WTC11 (cell line): Measurements from ENCODE around the gene ST6GALNAC3. TPM values are rescaled to one million over a fixed set of nuclear protein-coding genes. Genes with fewer than 3 reads are reported as not detected.

Source experiments
- ATAC-seq: fragments of 200-7000 bp; cut with Tn5 transposase; 2 replicates; pipeline ENCODE4 v1.10.0; 2021; ENCODE audit warnings: mild to moderate bottlenecking, moderate library complexity
- CTCF ChIA-PET: fragments of 300-600 bp; sonication (Branson Sonifier 250); formaldehyde crosslinking; loops from one replicate; lab custom pipeline; 2021; ENCODE audit warnings: antibody characterized with exemption; lab: Charles Lee
- POLR2A ChIA-PET: fragments of 350-600 bp; sonication (Branson Sonifier 250); formaldehyde crosslinking; loops from one replicate; lab custom pipeline; 2021; ENCODE audit warnings: antibody characterized with exemption; lab: Charles Lee
- DNase-seq: peaks from one replicate; pipeline ENCODE4 v3.0.0; 2021; ENCODE audit warnings: low spot score
- H3K27ac Mint-ChIP-seq: 2 replicates; pipeline ENCODE4 v1.8.0; 2021; ENCODE audit warnings: mixed read lengths
- H3K27me3 Mint-ChIP-seq: 2 replicates; pipeline ENCODE4 v1.8.0; 2021; ENCODE audit warnings: low read depth, mild to moderate bottlenecking, moderate library complexity, mixed read lengths
- H3K36me3 Mint-ChIP-seq: 2 replicates; pipeline ENCODE4 v1.8.0; 2021; ENCODE audit warnings: mixed read lengths
- H3K4me1 Mint-ChIP-seq: 2 replicates; pipeline ENCODE4 v1.8.0; 2022; ENCODE audit warnings: mixed read lengths
- H3K4me3 Mint-ChIP-seq: 2 replicates; pipeline ENCODE4 v1.8.0; 2021; ENCODE audit warnings: mild to moderate bottlenecking, moderate library complexity, mixed read lengths
- H3K9me3 Mint-ChIP-seq: 2 replicates; pipeline ENCODE4 v1.8.0; 2021; ENCODE audit warnings: mixed read lengths
- AFF4 ChIP-seq: sonication (generic); formaldehyde crosslinking; IDR thresholded peaks from 2 replicates; pipeline ENCODE4 v1.8.1; 2023; ENCODE audit warnings: mild to moderate bottlenecking, missing genetic modification reagents, borderline replicate concordance
- CDX4 ChIP-seq: fragments of 250-450 bp; sonication (Bioruptor Pico); IDR thresholded peaks from 2 replicates; pipeline ENCODE4 v1.9.0; 2021; ENCODE audit warnings: moderate library complexity, mild to moderate bottlenecking, inconsistent platforms, borderline replicate concordance
- CREB1 ChIP-seq: sonication (generic); formaldehyde crosslinking; IDR thresholded peaks from 2 replicates; pipeline ENCODE4 v1.8.0; 2023; ENCODE audit warnings: mild to moderate bottlenecking, missing genetic modification reagents
- E2F1 ChIP-seq: sonication (generic); formaldehyde crosslinking; IDR thresholded peaks from 2 replicates; pipeline ENCODE4 v1.8.0; 2022; ENCODE audit warnings: mild to moderate bottlenecking, missing genetic modification reagents
- ELF4 ChIP-seq: sonication (generic); formaldehyde crosslinking; IDR thresholded peaks from 2 replicates; pipeline ENCODE4 v1.8.1; 2022; ENCODE audit warnings: low read depth, mild to moderate bottlenecking, moderate library complexity, missing genetic modification reagents
- FOXP1 ChIP-seq: sonication (generic); formaldehyde crosslinking; IDR thresholded peaks from 2 replicates; pipeline ENCODE4 v1.8.0; 2022; ENCODE audit warnings: missing genetic modification reagents, mild to moderate bottlenecking, moderate library complexity, borderline replicate concordance
- IRF1 ChIP-seq: sonication (generic); formaldehyde crosslinking; IDR thresholded peaks from 2 replicates; pipeline ENCODE4 v1.8.0; 2023; ENCODE audit warnings: missing genetic modification reagents
- JUN ChIP-seq: sonication (generic); formaldehyde crosslinking; IDR thresholded peaks from 2 replicates; pipeline ENCODE4 v1.8.0; 2023; ENCODE audit warnings: mild to moderate bottlenecking, missing genetic modification reagents
- MYBL2 ChIP-seq: sonication (generic); formaldehyde crosslinking; IDR thresholded peaks from 2 replicates; pipeline ENCODE4 v1.8.1; 2023; ENCODE audit warnings: mild to moderate bottlenecking, moderate library complexity, missing genetic modification reagents
- NFE2L1 ChIP-seq: sonication (generic); formaldehyde crosslinking; IDR thresholded peaks from 2 replicates; pipeline ENCODE4 v1.8.1; 2023; ENCODE audit warnings: missing genetic modification reagents
- NFYB ChIP-seq: sonication (generic); formaldehyde crosslinking; conservative IDR thresholded peaks from 2 replicates; pipeline ENCODE4 v1.8.0; 2022; ENCODE audit warnings: low read depth, missing genetic modification reagents
- PRDM15 ChIP-seq: sonication (generic); formaldehyde crosslinking; IDR thresholded peaks from 2 replicates; pipeline ENCODE4 v1.8.0; 2022; ENCODE audit warnings: missing genetic modification reagents
- PRRX2 ChIP-seq: fragments of 250-450 bp; sonication (Bioruptor Pico); IDR thresholded peaks from 2 replicates; pipeline ENCODE4 v1.8.0; 2021; ENCODE audit warnings: mild to moderate bottlenecking
- ZMAT4 ChIP-seq: fragments of 250-450 bp; sonication (Bioruptor Pico); IDR thresholded peaks from 2 replicates; pipeline ENCODE4 v1.9.0; 2021; ENCODE audit warnings: mild to moderate bottlenecking
- ZNF121 ChIP-seq: sonication (generic); formaldehyde crosslinking; IDR thresholded peaks from 2 replicates; pipeline ENCODE4 v1.8.0; 2023; ENCODE audit warnings: missing genetic modification reagents
- ZSCAN18 ChIP-seq: fragments of 250-450 bp; sonication (Bioruptor Pico); IDR thresholded peaks from 2 replicates; pipeline ENCODE4 v2.1.2; 2022; ENCODE audit warnings: mild to moderate bottlenecking, moderate library complexity
- total RNA-seq: library from RNA; stranded (reverse); gene quantifications from 3 replicates; pipeline ENCODE4 v1.2.3, GENCODE V29; 2021

Gene ST6GALNAC3
- total RNA-seq, 1 experiment from 2014 or later = 11.9 TPM

GRCh38 chr1:76418531-76418930 lies 344.0 kb downstream of the ST6GALNAC3 start:
- CTCF ChIA-PET = no interaction called here
- H3K36me3 Mint-ChIP-seq = no peaks in the 10 kb centered on the region
- H3K27ac Mint-ChIP-seq = no peak overlapping the region
- ATAC-seq (no peak), DNase-seq (no peak)
- POLR2A ChIA-PET = no interaction called here
- H3K27me3 Mint-ChIP-seq = no peaks in the 10 kb centered on the region
- H3K4me1 Mint-ChIP-seq = peaks cover 3% of the 10 kb centered on the region; the same call in 1 of the 2 replicates
- TF ChIP-seq PRDM15 (CRISPR knock-in tag) (no peak), FOXP1 (no peak), NFYB (CRISPR knock-in tag) (no peak), ZNF121 (CRISPR knock-in tag) (no peak), JUN (CRISPR knock-in tag) (no peak), CREB1 (no peak), PRRX2 (no peak), NFE2L1 (CRISPR knock-in tag) (no peak)
- no peaks in the 10 kb centered on the region for H3K9me3 Mint-ChIP-seq
- no peak overlapping the region for H3K4me3 Mint-ChIP-seq

GRCh38 chr1:76419603-76420002 lies 345.1 kb downstream of the ST6GALNAC3 start:
- Mint-ChIP-seq H3K36me3 (no peaks in the 10 kb centered on the region), H3K9me3 (no peaks in the 10 kb centered on the region), H3K27me3 (no peaks in the 10 kb centered on the region)
- CTCF ChIA-PET = no interaction called here
- POLR2A ChIA-PET = interaction anchor here (0.7 kb wide), 1 partner anchor 525 kb away, joined by 6 read pairs; no protein-coding TSS in a partner anchor
- no peak for TF ChIP-seq IRF1 (CRISPR knock-in tag)
- TF ChIP-seq CDX4 (CRISPR knock-in tag) = no peak
- TF ChIP-seq, all 79 proteins: peak for 0
- Mint-ChIP-seq H3K4me3 (no peak overlapping the region), H3K4me1 (peaks cover 5% of the 10 kb centered on the region), H3K27ac (no peak overlapping the region)
- DNase-seq (no peak), ATAC-seq (no peak)

- H3K4me1 Mint-ChIP-seq = peaks cover 10% of the 10 kb centered on the region
- no peaks in the 10 kb centered on the region for H3K9me3 Mint-ChIP-seq
- ATAC-seq (no peak), DNase-seq (no peak)
- no peaks in the 10 kb centered on the region for H3K36me3 Mint-ChIP-seq
- ChIA-PET POLR2A (no interaction called here), CTCF (no interaction called here)
- no peak overlapping the region for H3K4me3 Mint-ChIP-seq
- TF ChIP-seq MYBL2 (CRISPR knock-in tag) (no peak), ELF4 (CRISPR knock-in tag) (no peak), ZSCAN18 (CRISPR knock-in tag) (no peak), E2F1 (no peak), AFF4 (no peak), ZMAT4 (CRISPR knock-in tag) (no peak)
- H3K27me3 Mint-ChIP-seq = no peaks in the 10 kb centered on the region
- no peak overlapping the region for H3K27ac Mint-ChIP-seq
Observed at GRCh38 chr1:76425201-76426145, 350.9 kb downstream of the ST6GALNAC3 start.
